Measurements from ENCODE around the gene F3. TPM values are rescaled to one million over a fixed set of nuclear protein-coding genes. Genes with fewer than 3 reads are reported as not detected.

F3 gene
- total and polyA plus RNA-seq, 2 of the 13 experiments (the other 11 are each of a cell fraction or from before 2014, with no cell fraction given): 5.8 to 9.0 TPM

GRCh38 chr1:94552071-94552586 lies 10.6 kb upstream of the F3 start (continued):
- peak; percentile 85; the same call in 1 of the 2 replicates for TF ChIP-seq ZNF205 (CRISPR knock-in tag; IDR thresholded peaks at IDR 0.05)
- no peak for TF ChIP-seq CCAR2 (optimal IDR thresholded peaks at IDR 0.05; ENCODE audit: low read depth, low read length)
- no peak for TF ChIP-seq SOX13 (IDR thresholded peaks at IDR 0.05)
- TF ChIP-seq SOX13 (CRISPR knock-in tag; conservative IDR thresholded peaks at IDR 0.05 in 1 of 2, IDR thresholded peaks at IDR 0.05 in 1 of 2): peak in 1 of 2 experiments; percentile 75; a peak in 2 of 4 replicates
- no peak for TF ChIP-seq EEA1 (CRISPR knock-in tag; IDR thresholded peaks at IDR 0.05; ENCODE audit: borderline replicate concordance)
- TF ChIP-seq, protein P1, sequence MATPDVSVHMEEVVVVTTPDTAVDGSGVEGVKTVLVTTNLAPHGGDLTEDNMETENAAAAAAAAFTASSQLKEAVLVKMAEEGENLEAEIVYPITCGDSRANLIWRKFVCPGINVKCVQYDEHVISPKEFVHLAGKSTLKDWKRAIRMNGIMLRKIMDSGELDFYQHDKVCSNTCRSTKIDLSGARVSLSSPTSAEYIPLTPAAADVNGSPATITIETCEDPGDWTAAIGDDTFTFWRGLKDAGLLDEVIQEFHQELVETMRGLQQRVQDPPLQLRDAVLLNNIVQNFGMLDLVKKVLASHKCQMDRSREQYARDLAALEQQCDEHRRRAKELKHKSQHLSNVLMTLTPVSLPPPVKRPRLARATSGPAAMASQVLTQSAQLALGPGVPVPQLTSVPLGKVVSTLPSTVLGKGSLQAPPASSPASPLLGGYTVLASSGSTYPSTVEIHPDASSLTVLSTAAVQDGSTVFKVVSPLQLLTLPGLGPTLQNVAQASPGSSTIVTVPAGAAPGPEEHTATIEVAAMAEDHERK (CRISPR knock-in tag; IDR thresholded peaks at IDR 0.05; ENCODE audit: low read depth): no peak
- TF ChIP-seq KDM2A (CRISPR knock-in tag; IDR thresholded peaks at IDR 0.05; ENCODE audit: borderline replicate concordance, low read depth): 0 out of 2 replicates have a peak, but pooled peaks have one; percentile 29
- TF ChIP-seq BRF2 (CRISPR knock-in tag; IDR thresholded peaks at IDR 0.05): no peak
- TF ChIP-seq NR2F6 (IDR thresholded peaks at IDR 0.05): peak; percentile 16; the same call in 1 of the 2 replicates
- peak; percentile 63 for TF ChIP-seq NR2F6 (CRISPR knock-in tag; IDR thresholded peaks at IDR 0.05)
- no peak for TF ChIP-seq ZNF790 (CRISPR knock-in tag; IDR thresholded peaks at IDR 0.05; ENCODE audit: borderline replicate concordance)
- TF ChIP-seq ZC3H13 (CRISPR knock-in tag; IDR thresholded peaks at IDR 0.05): no peak
- TF ChIP-seq KAT8 (CRISPR knock-in tag; IDR thresholded peaks at IDR 0.05): no peak
- peak; percentile 21; the same call in 1 of the 2 replicates for TF ChIP-seq NCOR1 (IDR thresholded peaks at IDR 0.05; ENCODE audit: borderline replicate concordance, low read length)
- TF ChIP-seq CENPT (CRISPR knock-in tag; IDR thresholded peaks at IDR 0.05; ENCODE audit: low read depth): no peak
- peak; percentile 20 for TF ChIP-seq ASH2L (IDR thresholded peaks at IDR 0.05; ENCODE audit: insufficient read length, low read depth, low read length)
- TF ChIP-seq, protein P2, sequence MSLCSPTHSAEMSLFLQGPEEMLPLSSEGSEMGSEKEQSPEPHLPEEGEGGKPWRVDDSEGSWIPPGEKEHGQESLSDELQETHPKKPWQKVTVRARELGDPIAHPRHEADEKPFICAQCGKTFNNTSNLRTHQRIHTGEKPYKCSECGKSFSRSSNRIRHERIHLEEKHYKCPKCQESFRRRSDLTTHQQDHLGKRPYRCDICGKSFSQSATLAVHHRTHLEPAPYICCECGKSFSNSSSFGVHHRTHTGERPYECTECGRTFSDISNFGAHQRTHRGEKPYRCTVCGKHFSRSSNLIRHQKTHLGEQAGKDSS (CRISPR knock-in tag; IDR thresholded peaks at IDR 0.05; ENCODE audit: borderline replicate concordance, low read depth): no peak
- TF ChIP-seq ZBTB4 (CRISPR knock-in tag; IDR thresholded peaks at IDR 0.05; ENCODE audit: borderline replicate concordance): no peak
- TF ChIP-seq ZNF782 (CRISPR knock-in tag; IDR thresholded peaks at IDR 0.05; ENCODE audit: borderline replicate concordance): no peak
- no peak for TF ChIP-seq ZFP90 (CRISPR knock-in tag; IDR thresholded peaks at IDR 0.05; ENCODE audit: borderline replicate concordance)
- no peak for TF ChIP-seq MIER3 (CRISPR knock-in tag; IDR thresholded peaks at IDR 0.05; ENCODE audit: borderline replicate concordance)
- no peak for TF ChIP-seq RARG (CRISPR knock-in tag; IDR thresholded peaks at IDR 0.05; ENCODE audit: low read depth)
- TF ChIP-seq RBFOX2 (IDR thresholded peaks at IDR 0.05; ENCODE audit: low read depth, low read length): no peak
- peak; percentile 73; the same call in 1 of the 2 replicates for TF ChIP-seq SOX5 (CRISPR knock-in tag; IDR thresholded peaks at IDR 0.05; ENCODE audit: borderline replicate concordance)
- no peak for TF ChIP-seq PHF5A (CRISPR knock-in tag; IDR thresholded peaks at IDR 0.05; ENCODE audit: low read depth, unreplicated experiment)
